ENCODE results near the gene HES3. TPM values are rescaled to one million over a fixed set of nuclear protein-coding genes. Genes with fewer than 3 reads are reported as not detected.

Gene HES3
- total and polyA plus RNA-seq, 3 donors from 2014 or later: not detected

GRCh38 chr1:6272868-6273267 lies 28.9 kb downstream of the HES3 start:
- TF ChIP-seq CTCF (IDR thresholded peaks at IDR 0.05) (no peak), POLR2A (IDR thresholded peaks at IDR 0.05) (no peak)
- no peaks in the 10 kb centered on the region for H3K27me3 ChIP-seq
- H3K9me3 ChIP-seq: no peaks in the 10 kb centered on the region
- intact Hi-C loops (cut with DNase I; ENCODE audit: low total_unique reads): no loop called here
- H3K36me3 ChIP-seq (ENCODE audit: low read depth, missing control alignments): no peaks in the 10 kb centered on the region
- no peak overlapping the region for H3K4me3 ChIP-seq
- H3K4me1 ChIP-seq: peaks cover 15% of the 10 kb centered on the region
- 81 to 89% methylated on average over 6 of the region's 6 CpGs for WGBS, 2 donors
- H3K27ac ChIP-seq: no peak overlapping the region
- DNase-seq: no peak

- Histone ChIP-seq H3K4me1 (peaks cover 15% of the 10 kb centered on the region), H3K27ac (no peak overlapping the region), H3K9me3 (no peaks in the 10 kb centered on the region), H3K27me3 (no peaks in the 10 kb centered on the region), H3K4me3 (no peak overlapping the region), H3K36me3 (ENCODE audit: low read depth, missing control alignments) (no peaks in the 10 kb centered on the region)
- DNase-seq: no peak
- intact Hi-C loops (cut with DNase I; ENCODE audit: low total_unique reads): no loop called here
- no peak for TF ChIP-seq POLR2A (IDR thresholded peaks at IDR 0.05)
- TF ChIP-seq CTCF (IDR thresholded peaks at IDR 0.05): no peak
- 95 to 96% methylated on average over 16 to 19 of the region's 19 CpGs for WGBS, 2 donors
Measured at GRCh38 chr1:6273380-6273891, 29.5 kb downstream of the HES3 start.

GRCh38 chr1:6274102-6274501 lies 30.1 kb downstream of the HES3 start:
- no peak for TF ChIP-seq CTCF (IDR thresholded peaks at IDR 0.05)
- no peak for TF ChIP-seq POLR2A (IDR thresholded peaks at IDR 0.05)
- Histone ChIP-seq H3K27ac (no peak overlapping the region), H3K9me3 (no peaks in the 10 kb centered on the region), H3K4me3 (no peak overlapping the region), H3K4me1 (peaks cover 15% of the 10 kb centered on the region), H3K36me3 (ENCODE audit: low read depth, missing control alignments) (no peaks in the 10 kb centered on the region), H3K27me3 (no peaks in the 10 kb centered on the region)
- intact Hi-C loops (cut with DNase I; ENCODE audit: low total_unique reads): no loop called here
- WGBS, 2 donors: 96 to 100% methylated on average over 5 to 11 of the region's 11 CpGs
- no peak for DNase-seq

GRCh38 chr1:6274622-6275139 lies 30.7 kb downstream of the HES3 start:
- no peak for DNase-seq
- Histone ChIP-seq H3K27ac (no peak overlapping the region), H3K36me3 (ENCODE audit: low read depth, missing control alignments) (no peaks in the 10 kb centered on the region), H3K4me1 (peaks cover 15% of the 10 kb centered on the region), H3K9me3 (no peaks in the 10 kb centered on the region), H3K27me3 (no peaks in the 10 kb centered on the region), H3K4me3 (no peak overlapping the region)
- 87 to 90% methylated on average over 3 to 14 of the region's 16 CpGs for WGBS, 2 donors
- intact Hi-C loops (cut with DNase I; ENCODE audit: low total_unique reads): no loop called here
- no peak for TF ChIP-seq CTCF (IDR thresholded peaks at IDR 0.05)

All from testis (tissue), 3 donors.